ENCODE measurements around the gene C4orf51.

The C4orf51 gene

DNA sequence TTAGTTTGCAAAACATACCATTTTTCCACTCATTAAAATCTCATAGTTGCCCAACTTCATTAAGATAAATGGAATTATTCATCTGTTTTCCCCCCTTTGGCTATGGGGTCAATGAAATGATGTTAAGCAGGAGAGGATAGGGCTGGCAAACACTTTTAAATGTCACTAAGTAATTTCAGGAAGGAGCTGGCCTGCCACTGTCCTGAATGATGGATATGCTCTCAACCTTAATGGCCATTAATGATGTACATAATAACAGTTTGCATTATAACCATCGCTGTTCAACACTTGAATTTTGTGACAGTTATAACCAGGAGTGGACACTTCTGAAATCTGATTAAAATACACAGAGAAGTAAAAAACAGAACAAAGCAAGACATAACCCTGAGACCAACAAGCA, 77.2 kb downstream of the C4orf51 start:
- DNase-seq (ENCODE audit: low read depth) = no peak

DNA sequence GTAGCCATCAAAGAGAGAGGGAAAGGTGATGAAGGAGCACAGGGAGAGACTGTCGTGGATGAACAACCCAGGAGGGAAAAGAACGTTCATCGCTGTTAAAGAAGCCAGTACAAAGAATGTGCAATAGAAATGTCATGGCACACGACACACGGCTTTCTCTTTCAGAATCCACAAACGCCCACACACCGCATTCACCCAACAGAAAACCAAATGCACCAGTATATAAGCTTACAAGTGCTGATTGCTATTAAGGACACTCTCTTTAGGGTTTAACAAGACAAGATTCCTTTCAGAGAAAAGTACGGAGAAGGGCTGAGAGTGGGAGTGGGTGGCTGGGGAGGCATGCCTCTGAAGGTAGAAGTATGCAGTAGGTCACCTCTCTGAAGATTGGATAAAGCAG, 80.2 kb downstream of the C4orf51 start:
- no peak for DNase-seq (ENCODE audit: low read depth)

DNA sequence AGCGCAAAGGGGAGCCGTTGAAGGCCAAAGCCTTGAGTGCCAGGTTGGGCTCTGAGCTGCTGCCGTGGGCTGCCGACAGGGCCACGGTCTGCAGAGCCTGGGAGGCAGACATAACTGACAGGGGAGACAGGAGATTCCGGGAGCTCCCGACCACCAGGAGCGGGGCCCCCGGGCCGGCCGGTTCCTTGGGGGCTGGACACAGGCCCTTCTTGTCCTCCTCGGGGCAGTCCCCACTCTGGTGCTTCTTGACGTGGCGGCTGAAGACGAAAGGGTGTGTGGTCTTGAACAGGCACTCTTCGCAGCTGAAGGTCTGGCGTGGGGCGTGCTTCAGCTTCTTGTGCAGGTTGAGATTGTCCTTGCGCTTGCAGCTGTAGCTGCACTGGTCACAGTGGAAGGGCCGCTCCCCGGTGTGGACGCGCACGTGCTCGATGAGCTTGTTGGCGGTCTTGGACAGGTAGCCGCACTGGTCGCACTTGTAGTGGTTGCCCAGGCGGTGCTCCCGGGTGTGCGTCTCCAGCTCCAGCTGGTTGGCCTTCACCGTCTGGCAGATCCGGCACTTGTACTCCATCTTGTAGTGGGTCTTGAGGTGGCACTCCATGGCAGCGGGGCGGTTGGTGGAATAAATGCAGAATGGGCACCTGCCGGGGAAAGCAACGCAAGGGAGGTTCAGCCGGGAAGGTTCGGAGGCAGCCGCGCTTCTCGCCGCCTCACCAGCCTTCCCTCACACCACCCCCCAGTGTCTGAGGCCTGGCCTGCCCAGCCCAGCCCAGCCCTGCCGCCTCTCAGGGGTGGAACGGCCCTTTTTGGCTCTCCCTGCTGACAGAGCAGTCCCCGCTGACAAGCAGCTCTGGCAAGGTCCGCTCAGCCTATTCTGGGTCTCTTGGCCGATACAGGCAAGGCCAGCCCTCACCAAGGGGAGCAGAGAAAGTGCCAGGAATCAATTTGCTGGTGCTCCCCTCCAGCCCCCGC, 81.3 kb downstream of the C4orf51 start:
- DNase-seq (ENCODE audit: low read depth) = no peak

DNA sequence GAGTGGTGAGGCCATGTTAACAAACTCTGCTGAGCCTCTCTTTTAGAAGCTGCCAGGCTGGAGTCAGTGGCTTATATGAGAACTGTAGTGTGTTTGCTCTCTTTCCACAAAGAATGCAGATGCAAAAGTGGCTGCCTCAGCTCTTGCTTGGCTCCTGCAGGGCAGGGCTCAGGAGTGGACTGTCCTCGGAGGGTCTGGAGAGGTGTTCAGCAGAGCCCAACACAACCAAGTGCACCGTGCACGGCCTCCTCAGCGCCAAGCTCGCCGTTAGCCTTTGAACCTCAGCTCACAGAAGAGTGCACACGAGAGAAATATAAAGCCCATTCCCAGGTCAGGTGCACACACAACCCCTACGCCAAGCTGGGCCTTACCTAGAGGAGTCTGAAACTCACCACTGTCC, 82.8 kb downstream of the C4orf51 start:
- DNase-seq (ENCODE audit: low read depth) = no peak

DNA sequence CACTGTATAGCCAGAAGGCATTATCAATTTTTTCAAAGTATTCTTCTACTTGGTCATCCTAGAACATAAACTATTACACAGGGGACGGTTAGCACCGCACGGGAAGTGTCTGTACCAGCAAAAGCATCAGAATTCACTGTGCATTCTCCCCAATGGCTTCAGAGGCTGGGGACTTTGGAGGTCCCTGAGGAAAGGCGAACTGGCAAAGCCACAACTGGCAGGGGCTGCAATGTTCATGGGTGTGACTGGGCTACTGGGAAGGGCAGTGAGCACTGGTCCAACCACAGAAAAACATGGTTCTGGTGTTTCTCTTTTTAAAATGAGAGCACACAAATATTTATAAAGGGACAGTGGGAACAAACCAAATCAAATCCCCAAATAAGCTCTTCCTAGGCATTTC, 83.5 kb downstream of the C4orf51 start:
- DNase-seq (ENCODE audit: low read depth) = no peak

DNA sequence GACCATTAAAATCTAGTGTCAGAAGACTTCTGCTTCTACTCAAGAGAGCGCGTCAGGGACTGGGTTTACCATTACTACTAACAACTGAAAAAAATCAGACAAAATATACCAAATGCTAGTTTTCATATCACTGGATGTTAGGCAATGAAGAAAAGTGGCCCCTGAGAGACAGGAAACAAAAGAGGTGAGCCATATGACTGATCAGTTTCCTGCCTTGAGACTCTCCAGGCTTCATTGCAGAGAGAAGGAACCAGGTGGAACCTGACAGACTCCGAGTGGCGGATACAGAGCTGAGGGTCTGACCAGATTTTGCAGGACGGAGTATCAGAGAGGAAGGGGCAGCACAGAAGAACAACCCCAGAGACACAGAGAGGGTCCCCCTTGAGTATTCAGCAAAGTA, 86.3 kb downstream of the C4orf51 start:
- no peak for DNase-seq (ENCODE audit: low read depth)

DNA sequence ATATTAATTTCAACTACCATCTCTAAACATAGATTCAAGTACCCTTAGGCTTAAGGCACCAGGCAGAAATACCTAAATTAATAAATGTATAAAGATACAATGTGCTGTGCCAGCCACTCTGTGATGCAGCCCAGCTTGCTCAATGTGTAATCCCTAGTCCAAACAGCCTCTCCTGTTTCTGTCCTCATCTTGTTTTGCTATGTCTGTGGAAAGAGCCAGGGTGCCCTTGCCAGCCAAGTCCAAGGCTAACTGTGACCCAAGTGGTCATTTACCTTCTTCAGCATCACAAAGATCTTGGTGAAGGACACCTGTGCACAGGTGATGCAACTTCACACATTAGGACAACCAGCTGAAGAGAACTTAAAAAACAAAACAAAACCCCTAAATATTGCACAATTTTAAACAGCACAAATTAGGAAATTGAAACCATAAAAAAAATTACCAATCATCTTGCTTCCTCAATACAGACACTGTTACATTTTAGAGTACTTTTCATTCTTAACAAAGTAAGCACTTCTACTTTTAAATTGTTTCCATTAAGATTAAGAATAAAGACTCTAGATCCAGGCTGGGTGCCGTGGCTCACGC, 89.6 kb downstream of the C4orf51 start:
- DNase-seq (ENCODE audit: low read depth) = no peak

DNA sequence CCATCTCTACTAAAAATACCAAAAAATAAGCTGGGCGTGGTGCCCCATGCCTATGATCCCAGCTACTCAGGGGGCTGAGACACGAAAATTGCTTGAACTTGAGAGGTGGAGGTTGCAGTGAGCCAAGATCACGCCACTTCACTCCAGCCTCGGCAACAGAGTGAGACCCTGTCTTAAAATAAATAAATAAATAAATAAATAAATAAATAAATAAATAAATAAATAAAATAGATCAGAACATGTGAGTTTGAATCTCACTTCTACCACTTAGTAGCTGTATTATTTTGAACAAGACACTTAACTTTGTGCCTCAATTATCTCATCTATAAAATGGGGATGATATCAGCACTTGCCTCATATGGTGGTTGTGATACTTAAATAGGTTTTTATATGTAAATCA, 90.2 kb downstream of the C4orf51 start:
- DNase-seq (ENCODE audit: low read depth) = no peak

DNA sequence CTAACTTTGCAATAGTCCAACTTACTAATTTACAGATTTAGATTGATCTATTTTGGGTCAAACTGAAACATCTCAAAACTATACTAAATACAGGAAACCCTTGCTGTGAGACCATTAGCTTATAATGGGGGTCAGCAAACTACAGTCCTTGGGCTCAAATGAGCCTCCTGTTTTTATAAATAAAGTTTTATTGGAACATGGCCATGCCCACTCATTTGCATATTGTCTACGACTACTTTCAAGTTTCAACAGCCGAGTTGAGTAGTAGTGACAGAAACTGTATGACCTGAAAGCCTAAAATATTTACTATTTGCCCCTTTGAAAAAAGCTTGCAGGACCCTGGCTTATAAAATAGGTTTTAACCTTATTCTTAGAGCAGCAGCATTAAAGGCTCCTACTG, 92.4 kb downstream of the C4orf51 start:
- DNase-seq (ENCODE audit: low read depth) = no peak

DNA sequence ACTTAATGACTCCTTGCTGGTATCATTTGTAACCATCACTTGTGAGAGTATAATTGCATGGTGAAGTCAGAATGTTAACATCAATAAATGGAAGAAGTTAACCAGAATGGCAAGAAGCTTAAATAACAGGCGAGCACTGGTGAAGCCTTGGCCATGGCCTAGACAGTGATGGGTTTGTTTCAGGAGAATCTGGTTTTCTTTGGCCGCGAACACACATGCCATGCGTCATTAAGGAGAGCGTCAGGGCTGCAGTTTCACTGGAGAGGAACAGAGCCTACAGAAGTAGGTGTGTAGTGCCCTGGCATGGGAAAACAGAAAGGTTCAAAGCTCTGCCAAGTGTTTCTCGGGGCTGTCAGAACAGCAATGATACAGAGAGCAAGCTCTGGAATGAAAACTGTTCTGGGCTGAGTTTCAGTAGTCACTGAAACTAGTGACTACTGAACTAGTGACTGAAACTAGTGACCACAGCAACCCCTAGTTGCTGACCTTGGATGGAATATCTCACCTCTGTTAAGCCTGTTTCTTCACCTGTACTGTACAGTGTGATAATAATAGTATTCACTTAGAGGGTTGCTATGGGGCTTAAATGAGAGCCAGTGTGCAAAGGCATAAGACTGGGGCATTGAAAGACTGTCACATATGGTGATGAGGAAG, 93.8 kb downstream of the C4orf51 start:
- no peak for DNase-seq (ENCODE audit: low read depth)

DNA sequence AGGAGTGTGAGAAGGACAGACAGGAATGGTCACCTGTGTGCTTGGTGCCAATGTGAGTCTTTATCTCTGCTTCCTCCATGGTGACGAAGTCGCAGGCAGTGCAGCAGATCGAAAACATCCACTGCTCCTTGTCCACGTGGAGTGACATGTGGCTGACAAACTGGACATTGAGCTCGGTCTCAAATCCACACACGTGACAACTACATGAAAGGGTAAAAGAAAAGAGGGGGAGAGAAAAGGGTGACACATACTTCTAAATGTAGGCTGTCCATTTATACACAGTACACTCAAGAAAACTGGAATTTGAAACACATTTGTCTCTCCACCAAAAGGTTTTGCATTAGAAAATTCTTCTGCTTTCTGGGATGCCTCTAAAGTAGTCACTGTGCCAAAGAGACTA, 94.5 kb downstream of the C4orf51 start:
- no peak for DNase-seq (ENCODE audit: low read depth)

DNA sequence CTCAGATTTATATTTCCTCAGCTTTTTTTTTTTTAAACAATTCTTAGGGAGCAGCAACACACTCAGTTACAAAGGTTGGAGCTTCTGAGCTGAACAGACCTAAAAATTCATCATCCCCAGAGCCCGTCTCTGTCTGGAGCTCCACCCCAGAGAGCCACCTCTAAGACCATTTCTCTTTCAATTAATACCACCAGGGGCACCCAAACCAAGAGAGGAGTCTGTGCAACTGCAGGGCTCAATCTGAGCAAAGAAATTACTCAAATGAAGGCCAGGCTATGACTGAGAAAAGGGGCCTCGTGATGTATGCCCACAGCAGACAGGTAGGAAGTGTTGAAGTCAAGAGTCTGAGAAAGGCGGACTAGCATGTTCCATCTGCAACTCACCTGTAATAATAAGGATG, 95.5 kb downstream of the C4orf51 start:
- DNase-seq (ENCODE audit: low read depth) = no peak

DNA sequence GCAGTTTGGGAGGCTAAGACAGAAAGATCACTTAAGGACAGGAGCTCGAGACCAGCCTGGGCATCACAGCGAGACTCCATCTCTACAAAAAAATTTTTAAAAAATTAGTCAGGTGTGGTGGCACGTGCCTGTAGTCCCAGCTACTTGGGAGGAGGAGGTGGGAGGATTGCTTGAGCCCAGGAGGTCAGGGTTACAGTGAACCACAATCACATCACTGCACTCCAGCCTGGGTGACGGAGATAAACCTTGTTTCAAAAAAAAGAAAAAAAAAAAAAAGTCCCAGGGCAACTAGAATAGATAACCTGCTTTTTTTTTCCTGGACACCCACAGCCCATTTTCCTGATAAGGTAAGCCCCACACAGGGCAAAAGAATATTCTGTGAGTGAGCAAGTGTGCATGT, 96.3 kb downstream of the C4orf51 start:
- DNase-seq (ENCODE audit: low read depth) = no peak

DNA sequence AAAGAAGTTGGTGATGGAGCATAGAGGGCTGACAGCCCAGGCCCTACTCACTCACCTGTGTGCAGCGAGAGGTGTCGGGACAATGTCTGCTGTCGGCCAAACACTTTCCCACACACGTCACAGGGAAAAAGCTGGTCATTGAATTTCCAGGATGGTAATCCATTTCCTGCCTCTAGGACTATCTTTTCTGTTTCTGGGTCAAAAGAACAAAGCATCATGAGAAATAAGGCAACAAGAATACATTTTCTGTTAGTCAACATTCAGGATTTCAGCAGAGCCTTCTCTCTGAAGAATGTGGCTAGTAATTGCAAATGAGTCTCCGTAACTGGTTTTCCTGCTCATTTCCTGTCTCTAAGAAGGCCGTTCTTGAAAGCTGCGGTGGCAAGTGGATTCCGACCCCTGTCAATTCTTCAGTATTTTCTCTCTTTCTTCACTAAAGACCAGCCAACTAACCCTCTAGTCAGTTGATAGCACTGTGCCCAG, 99.4 kb downstream of the C4orf51 start:
- peak; percentile 80 for DNase-seq (ENCODE audit: low read depth)

DNA sequence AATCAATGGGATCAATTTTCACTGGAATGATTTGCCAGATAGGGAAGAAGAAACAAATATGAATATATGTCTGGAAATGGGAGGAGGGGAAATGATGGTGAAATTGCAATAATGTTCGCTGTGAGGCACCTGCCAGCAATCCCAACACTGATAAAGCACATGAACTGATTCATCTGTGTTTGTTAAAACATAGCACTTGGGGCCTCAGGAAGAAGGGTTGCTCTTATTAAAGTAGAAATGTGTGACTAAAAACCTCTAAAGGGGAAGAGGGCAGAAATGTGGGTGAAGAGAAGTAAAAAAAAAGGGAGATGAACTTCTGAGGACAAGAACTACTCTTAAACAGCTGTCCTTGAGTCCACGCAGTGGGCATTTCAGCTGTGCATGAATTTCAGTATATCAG, 101.4 kb downstream of the C4orf51 start:
- DNase-seq (ENCODE audit: low read depth) = peak; percentile 68

Measured in iris pigment epithelial cell (primary cell).